Hepatocyte (in vitro differentiated cells): Measurements from ENCODE around the gene ALPI. TPM values are rescaled to one million over a fixed set of nuclear protein-coding genes. Genes with fewer than 3 reads are reported as not detected.

Experiments
- DNase-seq: peaks from one replicate; pipeline ENCODE4 v3.0.0-alpha.2; 2016; ENCODE audit warnings: low spot score
- H2AFZ ChIP-seq: fragments of 200-600 bp; sonication (generic); 2 replicates; pipeline ENCODE4 v1.6.0; 2016; ENCODE audit warnings: antibody characterized with exemption, mild to moderate bottlenecking
- H3K27ac ChIP-seq: fragments of 200-600 bp; sonication (generic); 2 replicates; pipeline ENCODE4 v1.5.1; 2016; ENCODE audit warnings: mild to moderate bottlenecking
- H3K27me3 ChIP-seq: fragments of 200-600 bp; sonication (generic); 2 replicates; pipeline ENCODE4 v1.6.1; 2016
- H3K36me3 ChIP-seq: fragments of 200-600 bp; sonication (generic); replicated peaks from 2 replicates; pipeline ENCODE4 v1.5.1; 2016; ENCODE audit warnings: low read depth; ENCODE audit not compliant: insufficient read depth
- H3K4me1 ChIP-seq: fragments of 200-600 bp; sonication (generic); 2 replicates; pipeline ENCODE4 v1.5.1; 2016; ENCODE audit warnings: mild to moderate bottlenecking, moderate library complexity; ENCODE audit not compliant: insufficient read depth
- H3K4me2 ChIP-seq: fragments of 200-600 bp; sonication (generic); 2 replicates; pipeline ENCODE4 v1.6.0; 2016
- H3K4me3 ChIP-seq: fragments of 200-600 bp; sonication (generic); 2 replicates; pipeline ENCODE4 v1.5.1; 2016; ENCODE audit warnings: mild to moderate bottlenecking
- H3K79me2 ChIP-seq: fragments of 200-600 bp; sonication (generic); 2 replicates; pipeline ENCODE4 v1.6.0; 2017; ENCODE audit warnings: mild to moderate bottlenecking
- H3K9me2 ChIP-seq: fragments of 200-600 bp; sonication (generic); replicated peaks from 2 replicates; pipeline ENCODE4 v1.6.0; 2017; ENCODE audit warnings: mild to moderate bottlenecking; ENCODE audit not compliant: insufficient read depth
- H3K9me3 ChIP-seq: fragments of 200-600 bp; sonication (generic); 2 replicates; pipeline ENCODE4 v1.5.1; 2016; ENCODE audit warnings: low read depth, mild to moderate bottlenecking
- H4K20me1 ChIP-seq: fragments of 200-600 bp; sonication (generic); 2 replicates; pipeline ENCODE4 v1.6.0; 2016; ENCODE audit warnings: mild to moderate bottlenecking; ENCODE audit not compliant: insufficient read depth, poor library complexity, severe bottlenecking
- EZH2 ChIP-seq: fragments of 200-600 bp; sonication (generic); IDR thresholded peaks from 2 replicates; pipeline ENCODE4 v1.6.1; 2016; ENCODE audit warnings: antibody characterized with exemption, mild to moderate bottlenecking, borderline replicate concordance
- EZH2phosphoT487 ChIP-seq: fragments of 200-600 bp; sonication (generic); IDR thresholded peaks from one replicate; pipeline ENCODE4 v1.6.1; 2018; ENCODE audit warnings: antibody characterized with exemption, mild to moderate bottlenecking, low read depth, moderate library complexity; ENCODE audit not compliant: unreplicated experiment, severe bottlenecking
- WGBS: methylation state at CpG from one replicate; pipeline ENCODE4 v1.1.6; 2016; ENCODE audit warnings: low lambda C conversion rate; ENCODE audit errors: missing lambda C conversion rate; 5-methylcytosine and 5-hydroxymethylcytosine counted together
- polyA plus RNA-seq: library from polyadenylated mRNA; unstranded; fragments of >200 nt; fragmentation: Nextera tagmentation; extraction: Ambion mirVana; gene quantifications from 2 replicates; pipeline ENCODE4 v1.2.1, GENCODE V29; 2016
- total RNA-seq: library from RNA; depleted of rRNA; stranded (reverse); fragments of >200 nt; gene quantifications from 2 replicates; pipeline ENCODE4 v1.2.3, GENCODE V29; 2014
- TF ChIP-seq, protein P1 (sequence below): fragments of 200-600 bp; sonication (generic); IDR thresholded peaks from 2 replicates; pipeline ENCODE4 v1.5.1; 2016; ENCODE audit warnings: antibody characterized with exemption, mild to moderate bottlenecking; ENCODE audit not compliant: poor library complexity

ALPI gene
- total and polyA plus RNA-seq, 2 experiments from 2014 or later = 3.5 to 3.9 TPM

- H4K20me1 ChIP-seq = no peaks in the 10 kb centered on the region
- H3K27ac ChIP-seq = no peak overlapping the region
- no peaks in the 10 kb centered on the region for H3K36me3 ChIP-seq
- WGBS = 21% methylated on average over 20 of the region's 21 CpGs
- DNase-seq = no peak
- H3K9me3 ChIP-seq = no peaks in the 10 kb centered on the region
- no peaks in the 10 kb centered on the region for H3K79me2 ChIP-seq
- peaks cover 55% of the 10 kb centered on the region for H3K27me3 ChIP-seq
- no peaks in the 10 kb centered on the region for H3K9me2 ChIP-seq
- H2AFZ ChIP-seq = no peak overlapping the region
- H3K4me3 ChIP-seq = no peak overlapping the region
- TF ChIP-seq EZH2phosphoT487 (no peak), EZH2 (no peak)
- TF ChIP-seq, protein P1, sequence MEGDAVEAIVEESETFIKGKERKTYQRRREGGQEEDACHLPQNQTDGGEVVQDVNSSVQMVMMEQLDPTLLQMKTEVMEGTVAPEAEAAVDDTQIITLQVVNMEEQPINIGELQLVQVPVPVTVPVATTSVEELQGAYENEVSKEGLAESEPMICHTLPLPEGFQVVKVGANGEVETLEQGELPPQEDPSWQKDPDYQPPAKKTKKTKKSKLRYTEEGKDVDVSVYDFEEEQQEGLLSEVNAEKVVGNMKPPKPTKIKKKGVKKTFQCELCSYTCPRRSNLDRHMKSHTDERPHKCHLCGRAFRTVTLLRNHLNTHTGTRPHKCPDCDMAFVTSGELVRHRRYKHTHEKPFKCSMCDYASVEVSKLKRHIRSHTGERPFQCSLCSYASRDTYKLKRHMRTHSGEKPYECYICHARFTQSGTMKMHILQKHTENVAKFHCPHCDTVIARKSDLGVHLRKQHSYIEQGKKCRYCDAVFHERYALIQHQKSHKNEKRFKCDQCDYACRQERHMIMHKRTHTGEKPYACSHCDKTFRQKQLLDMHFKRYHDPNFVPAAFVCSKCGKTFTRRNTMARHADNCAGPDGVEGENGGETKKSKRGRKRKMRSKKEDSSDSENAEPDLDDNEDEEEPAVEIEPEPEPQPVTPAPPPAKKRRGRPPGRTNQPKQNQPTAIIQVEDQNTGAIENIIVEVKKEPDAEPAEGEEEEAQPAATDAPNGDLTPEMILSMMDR = no peak
- H3K4me2 ChIP-seq = peak overlapping the region; percentile 97
- peaks cover 18% of the 10 kb centered on the region for H3K4me1 ChIP-seq
Measured at GRCh38 chr2:232502511-232502910, 46.6 kb downstream of the ALPI start.

DNA sequence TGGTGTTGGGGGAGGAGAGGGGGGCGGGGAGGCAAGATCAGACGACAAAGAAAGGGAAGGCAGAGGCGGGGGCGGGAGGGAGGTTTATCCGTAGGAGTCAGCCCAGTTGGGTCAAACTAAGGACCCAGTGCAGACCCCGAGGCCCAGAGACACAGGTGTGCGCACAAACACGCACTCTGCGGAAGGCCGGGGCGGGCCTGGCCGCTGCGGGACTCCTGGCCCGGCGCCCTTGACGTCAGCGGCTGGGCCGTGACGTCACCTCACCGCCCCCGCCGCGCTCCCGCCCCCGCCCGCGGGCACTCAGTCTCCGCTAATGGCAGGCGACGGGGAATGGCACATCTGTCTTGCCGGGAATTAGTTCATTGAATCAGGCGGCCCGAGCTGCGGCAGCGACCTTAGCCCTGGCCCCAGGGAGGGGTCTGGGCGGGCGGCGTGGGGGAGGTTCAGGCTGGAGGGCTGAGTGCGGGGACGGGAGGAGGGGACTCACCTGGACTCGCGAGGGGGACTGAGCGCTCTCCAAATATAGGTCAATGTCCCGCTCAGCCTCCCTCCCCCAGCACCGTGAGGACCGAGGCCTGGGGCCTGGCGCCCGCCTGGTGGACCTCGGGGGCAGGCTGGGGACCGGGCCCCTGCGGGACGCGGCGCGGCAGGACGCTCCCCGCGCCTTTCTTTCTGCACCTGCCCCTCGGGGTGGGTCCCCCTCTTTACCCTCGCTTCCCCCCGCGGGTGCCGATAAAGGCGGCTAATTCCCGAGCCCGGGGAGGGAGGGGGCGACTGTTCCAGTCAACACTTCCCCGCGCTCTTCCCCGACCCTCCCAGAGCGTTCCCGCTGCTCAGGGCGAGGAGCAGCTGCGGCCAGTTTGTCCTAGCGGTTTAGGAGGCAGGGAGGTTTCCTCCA is 47.2 kb downstream of the ALPI start:
- Histone ChIP-seq H3K4me1 (peaks cover 18% of the 10 kb centered on the region), H3K27me3 (peaks cover 55% of the 10 kb centered on the region), H3K27ac (no peak overlapping the region), H3K36me3 (no peaks in the 10 kb centered on the region), H3K9me3 (no peaks in the 10 kb centered on the region), H3K4me3 (peak overlapping the region; percentile 42), H4K20me1 (no peaks in the 10 kb centered on the region), H2AFZ (peak overlapping the region; percentile 60), H3K79me2 (no peaks in the 10 kb centered on the region), H3K4me2 (peak overlapping the region; percentile 97), H3K9me2 (no peaks in the 10 kb centered on the region)
- TF ChIP-seq EZH2phosphoT487 = no peak
- TF ChIP-seq, protein P1 = no peak
- TF ChIP-seq EZH2 = peak; percentile 31
- peak; percentile 79 for DNase-seq
- WGBS = 2% methylated on average over 15 of the region's 75 CpGs

DNA sequence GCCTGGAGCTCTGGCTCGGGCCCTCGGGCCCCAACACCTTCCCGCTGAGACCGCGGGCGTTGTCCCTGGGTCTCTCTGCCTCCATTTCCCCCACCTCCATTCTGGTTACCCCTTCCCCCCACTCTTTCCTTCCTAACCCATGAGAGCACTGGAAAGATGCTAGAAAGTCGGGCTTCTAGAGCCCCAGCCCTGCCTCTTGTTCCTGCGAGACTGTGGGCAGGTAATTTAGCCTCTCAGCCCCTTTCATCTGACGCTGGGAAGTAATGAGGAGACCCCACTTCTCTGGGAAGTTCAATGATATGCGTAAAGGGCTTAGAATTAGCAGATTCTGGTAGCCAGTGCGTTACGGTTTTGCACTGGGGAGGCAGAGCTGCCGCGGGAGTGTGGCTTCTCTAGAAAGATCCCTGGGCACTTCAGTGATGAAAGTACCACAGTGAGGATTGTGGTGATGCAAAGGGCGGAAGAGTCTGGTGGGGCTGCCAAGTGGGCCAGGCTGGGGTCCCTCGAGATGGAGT is 47.9 kb downstream of the ALPI start:
- H4K20me1 ChIP-seq = no peaks in the 10 kb centered on the region
- peak overlapping the region; percentile 60 for H2AFZ ChIP-seq
- no peaks in the 10 kb centered on the region for H3K36me3 ChIP-seq
- peaks cover 55% of the 10 kb centered on the region for H3K27me3 ChIP-seq
- H3K9me2 ChIP-seq = no peaks in the 10 kb centered on the region
- peak overlapping the region; percentile 97 for H3K4me2 ChIP-seq
- TF ChIP-seq EZH2phosphoT487 (no peak), EZH2 (peak; percentile 27)
- TF ChIP-seq, protein P1 = no peak
- H3K4me3 ChIP-seq = no peak overlapping the region
- H3K27ac ChIP-seq = no peak overlapping the region
- no peaks in the 10 kb centered on the region for H3K79me2 ChIP-seq
- no peaks in the 10 kb centered on the region for H3K9me3 ChIP-seq
- WGBS = 38% methylated on average over 12 of the region's 16 CpGs
- no peak for DNase-seq
- peaks cover 18% of the 10 kb centered on the region for H3K4me1 ChIP-seq
